HG03439 (cell line): ENCODE results near the gene SLC25A28.
"Not testable (repeated sequence)": the region's sequence is repeated elsewhere in the genome, so short reads cannot be mapped to it uniquely, and the experiment has no call there.

Source experiments
- ATAC-seq: cut with Tn5 transposase; IDR thresholded peaks from one replicate; pipeline ENCODE4 v1.9.1; 2021; ENCODE audit warnings: mild to moderate bottlenecking, moderate library complexity; ENCODE audit not compliant: unreplicated experiment

Gene SLC25A28

GRCh38 chr10:99629625-99629978, 9.4 kb upstream of the SLC25A28 start:
- ATAC-seq, result no peak

DNA sequence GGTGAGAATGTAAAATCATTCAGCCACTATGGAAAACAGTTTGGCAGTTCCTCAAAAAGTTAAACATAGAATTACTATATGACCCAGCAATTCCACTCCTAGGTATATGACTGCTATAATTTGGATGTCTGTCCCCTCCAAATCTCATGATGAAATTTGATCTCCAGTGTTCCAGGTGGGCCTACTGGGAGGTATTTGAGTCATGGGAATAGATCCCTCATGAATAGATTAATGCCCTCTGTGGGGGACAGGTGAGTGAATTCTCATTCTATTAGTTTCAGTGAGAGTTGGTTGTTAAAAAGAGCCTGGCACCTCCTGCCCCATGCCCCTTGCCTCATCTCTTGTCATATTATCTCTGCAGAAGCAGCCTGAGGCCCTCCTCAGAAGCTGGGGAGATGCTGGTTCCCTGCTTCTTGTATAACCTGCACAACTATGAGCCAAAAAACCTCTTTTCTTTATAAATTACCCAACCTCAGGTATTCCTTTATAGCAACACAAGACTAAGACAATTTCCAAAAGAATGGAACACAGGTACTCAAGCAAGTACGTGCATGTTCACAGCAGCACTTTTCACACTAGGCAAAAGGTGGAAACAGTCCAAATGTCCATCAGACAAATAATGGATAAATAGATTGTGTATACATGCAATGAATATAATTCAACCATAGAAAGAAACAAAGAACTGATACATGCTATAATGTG, 8.8 kb upstream of the SLC25A28 start:
- ATAC-seq, result no peak

- not testable (repeated sequence) for ATAC-seq
Measured at GRCh38 chr10:99625124-99625523, 4.9 kb upstream of the SLC25A28 start.

GRCh38 chr10:99623919-99624318, 3.7 kb upstream of the SLC25A28 start:
- ATAC-seq, result no peak

GRCh38 chr10:99621454-99622251, 1.4 kb upstream of the SLC25A28 start:
- ATAC-seq, result no peak

DNA sequence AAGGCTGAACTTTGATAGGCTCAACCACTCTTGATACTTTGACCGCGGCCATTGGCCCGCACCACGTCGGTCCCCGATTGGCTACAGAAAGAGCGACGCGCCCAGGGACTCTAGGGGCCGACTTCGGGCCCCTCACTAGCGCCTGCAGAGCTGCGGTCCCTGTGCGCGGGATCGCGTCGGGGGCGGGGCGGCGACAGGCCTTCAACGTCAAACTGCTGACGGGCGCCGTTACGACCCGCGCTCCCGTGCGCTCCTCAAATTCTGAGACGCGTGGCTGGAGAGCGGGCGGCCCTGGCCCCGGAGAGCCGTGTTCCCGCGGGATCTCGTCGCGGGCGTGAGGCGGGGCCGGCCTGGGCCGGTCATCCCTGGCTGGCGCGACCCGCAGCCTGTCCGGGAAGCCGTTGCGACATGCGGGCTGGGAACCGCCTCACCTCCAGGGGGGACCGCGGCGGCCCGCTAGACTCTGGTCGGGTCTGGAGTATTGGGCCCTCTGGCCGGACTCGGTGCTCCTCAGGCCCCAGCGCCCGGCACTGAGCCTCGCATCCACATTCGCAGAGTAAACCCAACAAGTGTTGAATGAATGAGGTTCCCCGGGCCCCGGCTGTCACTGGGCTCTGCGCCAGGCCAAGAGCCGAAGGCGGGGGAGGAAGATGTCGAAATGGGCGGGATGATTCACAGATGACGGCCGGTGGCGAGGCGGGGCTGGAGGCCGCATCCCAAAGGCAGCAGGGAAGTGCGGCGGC, 643 bp upstream of the SLC25A28 start:
- peak; percentile 92 for ATAC-seq

DNA sequence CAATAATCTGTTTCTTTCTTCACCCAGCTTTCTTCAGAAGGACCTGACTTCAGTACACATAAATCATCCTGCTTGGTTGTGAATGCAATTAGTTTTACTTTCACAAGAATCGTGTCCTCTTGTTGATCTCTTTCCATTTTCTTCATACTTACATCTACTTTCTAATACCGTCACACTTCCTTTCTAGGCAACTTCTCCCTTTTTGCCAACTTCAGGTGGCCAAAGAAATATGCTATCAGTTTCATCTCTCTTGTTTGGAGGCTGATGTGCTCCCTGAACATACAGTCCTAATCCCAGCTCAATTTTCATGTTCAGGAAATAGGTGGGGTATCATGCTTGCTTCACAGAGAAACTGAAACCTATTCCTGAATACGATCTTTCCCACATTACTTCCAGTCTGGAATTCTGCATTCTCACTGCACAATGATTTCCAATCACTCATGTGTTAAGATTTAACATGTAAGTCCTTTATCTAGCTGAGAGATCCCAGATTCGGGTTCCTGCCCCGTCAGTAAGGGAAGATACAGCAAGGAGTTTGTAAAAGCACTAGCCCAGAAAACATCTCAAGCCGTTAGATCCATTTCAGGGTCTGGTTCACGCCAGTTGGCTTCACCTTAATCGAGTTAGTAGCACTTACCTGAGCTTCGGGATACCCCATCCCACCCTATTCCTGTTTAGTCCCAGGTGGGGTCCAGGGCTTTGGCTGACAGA, 994 bp downstream of the SLC25A28 start:
- ATAC-seq, result no peak

GRCh38 chr10:99617696-99618095, 2.5 kb downstream of the SLC25A28 start:
- ATAC-seq, result no peak

GRCh38 chr10:99615426-99615825, 4.8 kb downstream of the SLC25A28 start:
- no peak for ATAC-seq

DNA sequence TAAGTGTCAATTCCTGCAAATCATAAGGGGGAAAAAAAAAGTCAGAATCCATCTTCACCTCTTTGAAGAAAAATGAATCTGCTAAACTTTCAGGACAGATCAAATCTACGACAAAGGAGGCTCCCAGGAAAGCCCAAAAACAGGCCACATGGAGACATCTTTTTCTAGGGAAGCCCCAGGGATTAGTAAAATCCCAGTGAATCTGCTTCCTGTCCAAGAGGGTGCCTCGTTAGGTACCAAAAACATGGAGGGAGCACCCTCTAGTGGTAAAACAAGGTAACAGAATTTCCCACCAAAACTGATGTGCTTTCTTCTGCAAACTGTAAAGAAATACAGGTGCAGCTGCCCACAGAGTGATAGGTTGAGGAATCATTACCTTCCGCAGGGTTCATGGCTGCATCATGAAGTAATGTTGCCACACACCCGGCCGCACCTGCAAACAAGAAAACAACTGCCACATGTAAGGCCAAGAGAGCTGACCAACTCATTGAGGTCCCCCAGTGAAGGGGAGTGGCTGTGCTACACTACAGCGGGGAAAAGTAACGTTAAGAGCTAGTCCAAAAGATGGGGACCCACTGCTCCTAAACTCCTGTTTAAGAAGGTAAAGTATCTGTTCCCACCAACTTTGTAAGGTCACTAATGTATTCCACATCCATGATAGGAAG, 7.9 kb downstream of the SLC25A28 start:
- ATAC-seq, result peak; percentile 45

DNA sequence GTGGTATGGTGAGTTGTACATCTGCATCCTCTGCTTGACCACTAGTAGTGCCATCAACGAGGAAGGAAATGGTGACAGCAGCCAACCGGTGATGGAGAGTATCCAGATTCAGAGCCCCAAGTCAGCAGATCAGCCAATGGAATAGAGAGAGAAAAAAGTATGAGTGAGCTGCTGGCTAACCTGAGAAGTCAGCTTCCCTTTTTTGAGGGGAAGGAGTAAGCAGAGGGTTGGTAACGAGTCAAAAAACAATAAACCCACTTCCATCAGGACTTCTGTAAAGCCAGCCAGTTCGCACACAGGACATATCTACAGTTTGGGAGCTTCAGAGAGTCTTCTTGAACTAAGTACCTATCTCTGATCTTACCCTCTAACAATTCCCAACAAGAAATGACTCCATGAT, 8.9 kb downstream of the SLC25A28 start:
- ATAC-seq, result no peak

DNA sequence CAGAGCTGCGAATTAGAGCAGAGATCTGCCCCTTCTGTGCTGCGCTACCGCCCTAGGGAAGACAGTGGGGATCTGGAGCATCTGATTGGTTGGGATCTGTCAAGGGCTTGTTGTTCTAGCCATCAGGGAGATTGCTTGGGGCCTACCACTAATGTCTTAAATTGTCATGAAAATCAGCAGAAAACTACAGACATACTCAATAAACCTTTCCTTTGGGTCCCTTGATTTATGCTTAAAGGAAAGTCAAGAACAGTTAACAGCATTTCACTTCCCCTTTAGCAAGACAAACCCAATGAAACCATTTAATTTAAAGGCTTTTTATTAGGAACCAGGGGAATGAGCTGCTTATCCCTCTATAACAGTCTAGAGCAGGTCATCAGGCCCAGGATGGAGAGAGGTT, 10.0 kb downstream of the SLC25A28 start:
- ATAC-seq, result no peak

- ATAC-seq, result no peak
Measured at GRCh38 chr10:99609186-99609585, 11.1 kb downstream of the SLC25A28 start.

DNA sequence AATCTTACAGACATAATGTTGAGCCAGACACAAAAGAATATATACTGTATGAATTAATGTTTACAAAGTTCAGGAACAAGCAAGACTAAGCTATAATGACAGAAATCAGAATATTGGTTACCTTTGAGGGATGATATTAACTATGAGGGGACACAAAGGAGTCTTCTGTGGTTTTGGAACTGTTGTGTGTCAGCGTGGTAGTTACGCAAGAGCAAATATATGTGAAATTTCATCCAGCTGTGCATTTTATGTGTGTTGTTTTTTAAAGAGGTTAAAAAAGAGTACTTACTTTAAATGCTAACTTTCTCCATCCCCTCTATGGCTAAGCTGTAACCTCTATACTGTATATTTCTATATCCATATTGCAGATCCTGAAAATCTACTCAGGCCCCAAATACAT, 14.9 kb downstream of the SLC25A28 start:
- no peak for ATAC-seq

DNA sequence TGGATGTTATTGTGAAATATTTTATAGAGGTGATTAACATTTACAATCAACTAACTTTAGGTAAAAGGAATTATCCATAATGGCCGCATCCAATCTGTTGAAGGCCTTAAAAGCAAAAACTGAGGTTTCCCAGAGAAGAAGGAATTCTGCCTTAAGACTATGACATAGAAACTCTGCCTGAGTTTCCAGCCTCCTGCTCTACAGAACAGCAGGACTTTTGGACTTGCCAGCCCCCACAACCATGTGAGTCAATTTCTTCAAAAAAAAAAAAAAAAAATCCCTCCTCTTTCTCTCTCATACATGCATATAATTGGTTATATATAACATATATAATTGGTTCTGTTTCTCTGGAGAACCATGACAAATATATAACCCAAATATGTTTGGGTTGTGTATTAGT, 15.4 kb downstream of the SLC25A28 start:
- no peak for ATAC-seq

DNA sequence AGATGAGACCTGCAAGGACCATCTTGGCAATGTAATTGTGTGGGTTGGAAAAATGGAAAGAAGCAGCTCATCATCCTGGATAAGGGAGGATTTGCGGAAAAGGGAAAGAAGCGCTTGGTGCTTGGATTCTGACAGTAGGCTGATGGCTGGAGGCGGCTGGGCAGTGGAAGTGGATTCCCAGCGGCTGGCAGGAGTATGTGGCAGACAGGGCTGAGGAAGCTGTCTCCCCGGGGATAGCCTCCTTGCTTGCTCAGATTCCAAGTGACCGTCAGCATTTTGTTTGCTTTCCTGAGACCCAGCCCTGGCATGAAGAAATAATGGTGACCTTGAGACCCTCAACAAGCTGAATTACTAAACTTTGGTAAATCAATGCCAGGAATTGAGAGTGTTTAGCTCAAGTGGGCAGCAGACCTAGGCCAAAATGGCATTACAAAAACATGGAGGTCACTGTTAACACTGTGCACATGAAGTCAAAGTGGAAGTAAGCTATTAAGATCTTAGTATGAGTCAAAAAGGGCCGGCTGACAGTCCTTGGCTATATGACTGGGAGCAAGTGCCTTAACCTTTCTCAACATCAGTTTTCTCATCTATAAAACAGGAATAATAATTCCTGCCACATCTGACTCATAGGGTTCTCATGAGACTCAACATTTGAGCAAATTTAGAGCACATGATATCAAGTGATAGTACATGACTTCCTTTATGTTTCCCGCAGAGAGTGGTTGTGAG, 21.3 kb downstream of the SLC25A28 start:
- ATAC-seq, result no peak

- ATAC-seq, result no peak
Measured at GRCh38 chr10:99598011-99598410, 22.2 kb downstream of the SLC25A28 start.

- not testable (repeated sequence) for ATAC-seq
Measured at GRCh38 chr10:99596708-99597107, 23.5 kb downstream of the SLC25A28 start.

DNA sequence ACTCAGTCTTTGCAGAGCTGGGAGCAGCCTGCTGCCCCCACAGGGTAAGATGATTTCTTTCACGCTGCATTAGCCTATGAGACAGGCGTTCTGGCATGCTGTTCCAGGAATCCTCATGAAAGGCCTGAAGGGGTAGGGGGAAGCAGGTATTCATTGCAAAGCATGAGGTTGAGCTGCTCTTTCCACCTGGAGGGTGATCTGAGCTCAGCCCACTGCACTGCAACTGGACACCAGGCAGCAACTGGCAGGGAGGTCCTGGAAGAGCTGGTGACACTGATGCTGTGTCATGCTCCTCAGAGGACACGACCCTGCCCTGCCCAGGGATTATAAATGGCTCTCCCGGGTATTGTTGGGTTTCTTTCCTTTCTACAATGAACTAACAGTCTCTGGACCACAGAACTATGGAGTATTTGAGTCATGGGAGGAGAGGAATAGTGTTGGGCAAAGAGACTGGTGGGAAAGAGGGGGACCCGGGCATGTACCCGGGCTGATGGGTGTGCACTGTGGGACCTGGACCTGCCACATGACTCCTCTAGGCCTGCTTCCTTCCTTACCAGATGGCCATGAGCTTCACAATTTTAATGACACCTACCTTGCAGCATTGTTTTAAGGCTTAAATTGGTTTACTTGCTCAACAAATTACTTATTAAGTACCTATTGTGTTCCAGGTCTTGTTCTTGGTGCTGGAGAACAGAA, 24.3 kb downstream of the SLC25A28 start:
- ATAC-seq, result no peak
